ENCODE measurements around the gene CUL3. TPM values are rescaled to one million over a fixed set of nuclear protein-coding genes. Genes with fewer than 3 reads are reported as not detected.
A peak's percentile ranks its signal among the peaks of the same experiment; 100 is the strongest.
"Not testable (repeated sequence)": the region's sequence is repeated elsewhere in the genome, so short reads cannot be mapped to it uniquely, and the experiment has no call there.

CUL3 gene
- total and polyA plus RNA-seq, 10 of the 15 experiments (the other 5 are each of a cell fraction or from before 2014, with no cell fraction given) = 22.0 to 95.4 (median 53.4) TPM

GRCh38 chr2:224603746-224604500, 18.8 kb upstream of the CUL3 start:
- CTCF ChIA-PET; H2AFZ ChIP-seq (ENCODE audit: control insufficient read depth, low read depth, low read length); intact Hi-C loops (cut with micrococcal nuclease; ENCODE audit: unreplicated experiment); BruUV-seq (replicated peaks); H3K4me1 ChIP-seq (ENCODE audit: control insufficient read depth, insufficient read depth, low read length); H3K9me3 ChIP-seq (replicated peaks; ENCODE audit: control insufficient read depth, insufficient read depth, low read length); H3K36me3 ChIP-seq (ENCODE audit: control insufficient read depth in 2 of 2, insufficient read depth in 2 of 2, low read length in 1 of 2); H3K27me3 ChIP-seq (replicated peaks in 1 of 2; ENCODE audit: control insufficient read depth in 2 of 2, insufficient read depth in 2 of 2, low read length in 1 of 2); H3K79me2 ChIP-seq (ENCODE audit: control insufficient read depth, insufficient read depth, low read length); DNase-seq (ENCODE audit: low read depth, low spot score); H3K27ac ChIP-seq (ENCODE audit: control insufficient read depth, insufficient read depth); in situ Hi-C loops (cut with MboI); H3K9ac ChIP-seq (ENCODE audit: control insufficient read depth, insufficient read depth, low read length); RAD21 ChIA-PET (ENCODE audit: unreplicated experiment); FAIRE-seq; ATAC-seq; H3K4me2 ChIP-seq (ENCODE audit: control insufficient read depth, insufficient read depth); H4K20me1 ChIP-seq (ENCODE audit: control insufficient read depth, insufficient read depth); H3K4me3 ChIP-seq: not testable (repeated sequence)
- TF ChIP-seq BHLHE40 (IDR thresholded peaks at IDR 0.05; ENCODE audit: borderline replicate concordance in 1 of 2, low read depth in 2 of 2, low read length in 1 of 2) = peak in 1 of 2 experiments; percentile 18; a peak in 1 of 4 replicates
- WGBS (ENCODE audit: insufficient coverage, insufficient replicate concordance, low lambda C conversion rate, missing lambda C conversion rate) = 85% methylated on average over 36 of the region's 42 CpGs
- POLR2A ChIA-PET = interaction anchor here (0.6 kb wide), 1 partner anchor 10 kb away, joined by 4 read pairs; no protein-coding TSS in a partner anchor
- SMC1A ChIA-PET (ENCODE audit: uncharacterized antibody, unreplicated experiment) = interaction anchor here (1.2 kb wide), 1 partner anchor 10 kb away, joined by 4 read pairs; no protein-coding TSS in a partner anchor

- intact Hi-C loops (cut with micrococcal nuclease; ENCODE audit: unreplicated experiment); ATAC-seq; H3K4me1 ChIP-seq (ENCODE audit: control insufficient read depth, insufficient read depth, low read length); POLR2A ChIA-PET; H4K20me1 ChIP-seq (ENCODE audit: control insufficient read depth, insufficient read depth); BruUV-seq (replicated peaks); H3K4me2 ChIP-seq (ENCODE audit: control insufficient read depth, insufficient read depth); in situ Hi-C loops (cut with MboI); H3K36me3 ChIP-seq (ENCODE audit: control insufficient read depth in 2 of 2, insufficient read depth in 2 of 2, low read length in 1 of 2); FAIRE-seq; DNase-seq (ENCODE audit: low read depth, low spot score); H3K27ac ChIP-seq (ENCODE audit: control insufficient read depth, insufficient read depth); H2AFZ ChIP-seq (ENCODE audit: control insufficient read depth, low read depth, low read length); H3K79me2 ChIP-seq (ENCODE audit: control insufficient read depth, insufficient read depth, low read length); H3K4me3 ChIP-seq; H3K27me3 ChIP-seq (replicated peaks in 1 of 2; ENCODE audit: control insufficient read depth in 2 of 2, insufficient read depth in 2 of 2, low read length in 1 of 2); H3K9me3 ChIP-seq (replicated peaks; ENCODE audit: control insufficient read depth, insufficient read depth, low read length); H3K9ac ChIP-seq (ENCODE audit: control insufficient read depth, insufficient read depth, low read length): not testable (repeated sequence)
- ChIA-PET RAD21 (ENCODE audit: unreplicated experiment) (interaction anchor here (0.7 kb wide), 1 partner anchor 17 kb away, joined by 3 read pairs; the partner anchor contains the start of gene CUL3), SMC1A (ENCODE audit: uncharacterized antibody, unreplicated experiment) (interaction anchor here (1.2 to 1.7 kb wide), 2 partner anchors 11 to 48 kb away, joined by 4 read pairs; no protein-coding TSS in a partner anchor), CTCF (interaction anchor here (0.6 kb wide), 1 partner anchor 81 kb away, joined by 3 read pairs; no protein-coding TSS in a partner anchor)
- 39% methylated on average over 15 of the region's 17 CpGs for WGBS (ENCODE audit: insufficient coverage, insufficient replicate concordance, low lambda C conversion rate, missing lambda C conversion rate)
- TF ChIP-seq NFYB (IDR thresholded peaks at IDR 0.05; ENCODE audit: insufficient read depth, low read depth, low read length) = peak; percentile 56
Observed at GRCh38 chr2:224602778-224603375, 17.7 kb upstream of the CUL3 start.

Data from GM12878 (cell line).